Left ventricle myocardium inferior (tissue), 1 donor: ENCODE measurements around the gene RBM38. TPM values are rescaled to one million over a fixed set of nuclear protein-coding genes. Genes with fewer than 3 reads are reported as not detected.
A peak's percentile ranks its signal among the peaks of the same experiment; 100 is the strongest.

Source experiments
- DNase-seq: peaks from one replicate; pipeline ENCODE4 v3.0.0-alpha.2; 2020
- H3K27ac ChIP-seq: fragments of 200-600 bp; replicated peaks from 2 replicates; pipeline ENCODE4 v1.8.0; 2021
- H3K27me3 ChIP-seq: fragments of 200-600 bp; 2 replicates; pipeline ENCODE4 v1.8.0; 2021; ENCODE audit warnings: low read depth
- H3K36me3 ChIP-seq: fragments of 200-600 bp; 2 replicates; pipeline ENCODE4 v1.8.0; 2021
- H3K4me1 ChIP-seq: fragments of 200-600 bp; 2 replicates; pipeline ENCODE4 v1.8.0; 2021
- H3K4me3 ChIP-seq: fragments of 200-600 bp; 2 replicates; pipeline ENCODE4 v1.8.0; 2021; ENCODE audit warnings: mild to moderate bottlenecking, moderate library complexity
- H3K9me3 ChIP-seq: fragments of 200-600 bp; replicated peaks from 2 replicates; pipeline ENCODE4 v1.8.0; 2021
- intact Hi-C: fragments of 100-400 bp; cut with micrococcal nuclease; formaldehyde crosslinking; loops from one replicate; pipeline ENCODE4 v1.11.0; 2022
- total RNA-seq: library from RNA; stranded (reverse); fragmentation: NEBNext Ultra II Directional; extraction: Animal tissue kit (Norgen Biotek cat#: 25700); gene quantifications from one replicate; pipeline ENCODE4 v1.2.1, GENCODE V29; 2021
- TF ChIP-seq, protein P1 (sequence below): fragments of 200-600 bp; IDR thresholded peaks from 2 replicates; pipeline ENCODE4 v1.8.0; 2021; ENCODE audit warnings: antibody characterized with exemption, mild to moderate bottlenecking, borderline replicate concordance
- donor health status: DM: no; HTN: yes; CAD: no; lungs with severe emphysema.

RBM38 gene
- total RNA-seq, 1 donor from 2014 or later, result 75.5 TPM

DNA sequence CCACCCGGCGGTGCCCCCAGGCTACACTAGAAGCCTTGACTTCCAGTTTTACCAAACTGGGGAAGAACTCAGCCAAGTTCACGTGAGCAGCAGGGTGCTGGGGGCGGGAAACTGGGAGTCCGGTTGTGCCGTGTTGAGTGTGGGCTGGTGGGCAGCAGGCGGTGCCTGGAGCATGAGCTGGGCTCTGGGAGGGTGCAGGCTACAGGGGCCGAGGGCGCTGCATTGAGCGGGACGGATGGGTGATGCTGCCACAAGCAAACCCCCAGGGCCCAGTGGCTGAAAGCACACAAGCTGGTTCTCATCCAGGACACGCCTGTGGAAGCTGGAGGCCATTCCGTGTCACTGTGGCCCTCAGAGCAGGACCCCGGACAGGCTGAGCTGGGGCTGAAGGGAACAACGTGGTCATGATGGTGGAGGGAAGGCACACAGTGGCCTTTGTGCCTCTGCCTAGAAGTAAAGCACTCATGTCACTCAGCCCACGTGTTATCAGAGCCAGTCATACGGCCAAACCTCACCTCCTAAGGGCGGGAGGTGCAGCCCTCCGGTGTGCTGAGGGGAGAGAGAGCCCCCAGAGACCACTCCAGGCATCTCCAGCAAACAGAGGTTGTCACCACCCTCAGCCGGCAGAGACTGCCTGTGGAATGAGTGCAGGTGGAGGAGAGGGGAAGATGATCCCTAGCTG, 29.5 kb downstream of the RBM38 start:
- no peak for DNase-seq
- intact Hi-C loops, result no loop called here

DNA sequence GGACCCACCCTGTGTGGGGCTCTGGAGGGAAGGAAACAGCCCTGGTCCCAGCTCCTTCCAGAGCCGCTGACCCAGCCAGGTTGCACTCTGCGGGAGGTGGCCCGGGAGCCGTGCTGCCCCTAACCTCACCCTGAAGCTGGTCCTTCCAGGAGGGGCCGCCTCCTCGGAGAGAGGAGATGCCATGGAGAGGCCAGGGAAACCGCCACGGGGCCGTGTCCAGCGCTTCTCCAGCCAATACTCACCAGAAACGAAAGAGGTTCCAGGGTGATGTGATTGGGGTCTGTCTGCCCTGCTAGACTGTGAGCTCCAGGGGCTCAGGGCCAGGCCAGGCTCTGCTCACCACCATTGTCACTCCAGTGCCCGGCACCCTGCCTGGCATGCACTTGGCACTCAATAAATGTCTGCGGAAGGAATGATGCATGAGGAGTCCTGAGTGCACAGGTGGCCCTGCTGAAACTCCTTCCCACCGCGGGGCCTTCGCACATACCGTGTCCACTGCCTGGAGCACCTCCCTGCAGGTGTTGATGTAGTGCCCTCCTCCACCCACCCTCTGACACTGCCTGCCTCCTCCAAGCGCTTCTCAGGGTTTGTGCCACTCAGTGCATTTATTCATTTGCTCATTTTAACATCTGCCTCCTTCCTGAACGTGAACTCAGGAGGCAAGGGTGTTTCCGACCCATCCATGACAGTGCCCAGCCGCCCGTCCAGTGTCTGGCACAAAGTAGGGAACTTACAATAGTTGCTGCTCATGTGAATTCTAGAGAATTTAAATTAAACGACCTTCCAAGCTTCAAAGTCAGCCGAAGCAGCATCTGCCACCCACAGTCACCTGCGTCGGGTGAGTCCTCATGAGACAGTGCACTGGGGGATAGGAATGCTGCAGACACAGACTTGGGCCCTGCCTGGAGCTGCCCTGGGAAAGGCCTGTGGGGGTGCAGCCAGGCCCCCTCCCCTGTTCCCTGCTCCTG, 30.3 kb downstream of the RBM38 start:
- Histone ChIP-seq H3K4me3 (no peak overlapping the region), H3K27ac (no peak overlapping the region), H3K9me3 (no peaks in the 10 kb centered on the region), H3K36me3 (no peaks in the 10 kb centered on the region), H3K4me1 (peaks cover 11% of the 10 kb centered on the region), H3K27me3 (peaks cover 11% of the 10 kb centered on the region)
- intact Hi-C loops, result no loop called here
- DNase-seq, result no peak
- TF ChIP-seq, protein P1, sequence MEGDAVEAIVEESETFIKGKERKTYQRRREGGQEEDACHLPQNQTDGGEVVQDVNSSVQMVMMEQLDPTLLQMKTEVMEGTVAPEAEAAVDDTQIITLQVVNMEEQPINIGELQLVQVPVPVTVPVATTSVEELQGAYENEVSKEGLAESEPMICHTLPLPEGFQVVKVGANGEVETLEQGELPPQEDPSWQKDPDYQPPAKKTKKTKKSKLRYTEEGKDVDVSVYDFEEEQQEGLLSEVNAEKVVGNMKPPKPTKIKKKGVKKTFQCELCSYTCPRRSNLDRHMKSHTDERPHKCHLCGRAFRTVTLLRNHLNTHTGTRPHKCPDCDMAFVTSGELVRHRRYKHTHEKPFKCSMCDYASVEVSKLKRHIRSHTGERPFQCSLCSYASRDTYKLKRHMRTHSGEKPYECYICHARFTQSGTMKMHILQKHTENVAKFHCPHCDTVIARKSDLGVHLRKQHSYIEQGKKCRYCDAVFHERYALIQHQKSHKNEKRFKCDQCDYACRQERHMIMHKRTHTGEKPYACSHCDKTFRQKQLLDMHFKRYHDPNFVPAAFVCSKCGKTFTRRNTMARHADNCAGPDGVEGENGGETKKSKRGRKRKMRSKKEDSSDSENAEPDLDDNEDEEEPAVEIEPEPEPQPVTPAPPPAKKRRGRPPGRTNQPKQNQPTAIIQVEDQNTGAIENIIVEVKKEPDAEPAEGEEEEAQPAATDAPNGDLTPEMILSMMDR, result no peak

More for the DNA sequence above, 29.5 kb downstream of the RBM38 start:
- Histone ChIP-seq H3K27ac (no peak overlapping the region), H3K9me3 (no peaks in the 10 kb centered on the region), H3K4me3 (no peak overlapping the region), H3K36me3 (no peaks in the 10 kb centered on the region), H3K4me1 (peaks cover 8% of the 10 kb centered on the region), H3K27me3 (peaks cover 11% of the 10 kb centered on the region)
- TF ChIP-seq, protein P1, result no peak

DNA sequence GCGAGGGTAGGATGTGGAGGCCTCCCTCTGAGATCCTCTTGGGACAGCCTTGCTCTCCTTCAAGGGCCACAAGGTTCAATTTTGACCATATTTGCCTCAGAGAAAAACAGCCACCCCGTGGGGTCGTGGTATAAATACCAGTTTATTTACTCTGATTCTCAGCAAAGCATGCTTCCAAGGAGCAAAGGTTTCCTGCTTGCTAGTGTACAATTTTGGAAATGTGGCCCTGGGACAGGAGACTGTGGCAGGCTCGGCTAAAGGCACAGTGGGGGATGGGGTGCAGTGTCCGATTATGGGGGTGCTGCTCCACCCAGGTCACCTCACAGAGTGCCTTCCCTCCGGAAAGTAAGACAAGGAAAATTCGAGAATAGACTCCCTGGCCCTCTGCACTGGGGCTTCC, 31.1 kb downstream of the RBM38 start:
- H3K9me3 ChIP-seq, result no peaks in the 10 kb centered on the region
- intact Hi-C loops, result no loop called here
- no peak for DNase-seq
- H3K4me1 ChIP-seq, result peaks cover 11% of the 10 kb centered on the region
- no peaks in the 10 kb centered on the region for H3K36me3 ChIP-seq
- H3K27me3 ChIP-seq, result peaks cover 11% of the 10 kb centered on the region
- H3K27ac ChIP-seq, result no peak overlapping the region
- H3K4me3 ChIP-seq, result no peak overlapping the region
- TF ChIP-seq, protein P1, result no peak

DNA sequence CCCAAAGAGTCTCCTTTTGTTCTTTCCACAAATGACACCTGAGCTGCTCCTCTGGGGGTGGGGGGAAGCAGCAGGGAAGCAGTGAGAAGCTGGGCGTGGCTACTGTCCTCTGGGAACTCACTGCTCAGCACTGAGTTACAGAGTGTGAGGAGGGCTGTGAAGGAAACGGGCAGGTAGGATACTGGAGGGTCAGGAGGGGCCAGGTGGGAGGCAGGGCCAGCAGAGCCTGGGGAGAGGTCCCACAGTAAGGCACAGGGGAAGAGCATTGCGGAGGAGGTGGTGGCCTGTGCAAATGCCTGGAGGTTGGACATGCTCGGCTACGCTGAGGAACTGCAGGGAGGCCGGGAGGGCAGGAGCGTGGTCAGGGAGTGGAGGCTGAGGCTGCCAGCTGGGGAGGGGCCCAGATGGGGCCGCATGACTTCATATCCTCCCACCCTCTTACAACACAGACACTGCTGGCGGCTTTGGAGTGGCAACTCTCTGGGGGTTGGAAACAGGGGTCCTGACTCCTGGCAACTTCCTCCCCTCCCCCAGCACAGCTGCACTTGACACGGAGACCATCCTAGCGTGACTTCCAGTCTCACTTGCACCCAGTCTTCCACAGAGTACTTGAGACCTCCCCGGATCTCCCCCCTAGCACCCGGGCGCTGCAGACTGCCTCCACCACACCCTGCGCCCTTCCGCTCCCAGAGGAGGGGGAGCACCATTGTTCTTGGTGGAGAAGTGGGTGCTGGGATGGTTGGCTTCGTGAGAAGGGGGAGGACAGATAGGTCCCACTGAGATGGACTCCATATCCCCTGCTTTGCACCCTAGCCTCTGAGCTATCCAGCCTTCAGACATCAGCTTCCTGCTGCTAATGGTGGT, 34.2 kb downstream of the RBM38 start:
- Histone ChIP-seq H3K4me3 (peak overlapping the region; percentile 6), H3K27me3 (peaks cover 11% of the 10 kb centered on the region), H3K4me1 (peaks cover 11% of the 10 kb centered on the region), H3K9me3 (no peaks in the 10 kb centered on the region), H3K27ac (peak overlapping the region; percentile 50), H3K36me3 (no peaks in the 10 kb centered on the region)
- intact Hi-C loops, result no loop called here
- DNase-seq, result no peak
- TF ChIP-seq, protein P1, result no peak

DNA sequence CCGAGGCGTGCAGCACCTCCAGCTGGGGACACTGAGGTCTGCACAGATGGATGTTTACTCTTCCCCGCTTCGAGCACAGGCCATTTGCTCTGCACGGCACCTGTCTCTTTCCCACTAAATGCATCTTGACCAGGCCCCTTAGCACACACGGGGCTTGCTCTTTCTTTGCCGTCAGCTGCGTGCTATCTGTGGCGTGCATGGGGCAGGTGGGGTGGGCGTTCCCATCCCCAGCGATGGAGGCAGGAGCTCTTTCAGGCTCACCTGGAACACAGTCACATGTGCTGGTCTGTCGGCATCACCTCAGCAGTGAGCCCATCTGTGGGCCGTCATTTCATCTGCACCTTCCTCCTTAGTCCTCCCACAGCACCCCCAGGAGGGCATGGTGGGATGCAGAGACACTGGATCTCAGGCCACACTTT, 35.1 kb downstream of the RBM38 start:
- H3K4me1 ChIP-seq, result peaks cover 11% of the 10 kb centered on the region
- H3K4me3 ChIP-seq, result no peak overlapping the region
- intact Hi-C loops, result no loop called here
- peaks cover 4% of the 10 kb centered on the region for H3K27me3 ChIP-seq
- H3K36me3 ChIP-seq, result no peaks in the 10 kb centered on the region
- TF ChIP-seq, protein P1, result no peak
- H3K9me3 ChIP-seq, result no peaks in the 10 kb centered on the region
- peak overlapping the region; percentile 50 for H3K27ac ChIP-seq
- DNase-seq, result no peak
